Naive thymus-derived CD8-positive, alpha-beta T cell (primary cell): ENCODE results near the gene GMPPB. TPM values are rescaled to one million over a fixed set of nuclear protein-coding genes. Genes with fewer than 3 reads are reported as not detected.
A peak's percentile ranks its signal among the peaks of the same experiment; 100 is the strongest.

Source experiments
- ATAC-seq, 2 donors: fragments of 150-1000 bp; cut with Tn5 transposase in 1 of 2; sonication (Bioruptor Pico), chemical (Tn5 transposase) in 1 of 2; 1 replicate in 1 of 2; 2 replicates in 1 of 2; pipeline ENCODE4 v1.10.0; 2021; ENCODE audit warnings: mild to moderate bottlenecking in 2 of 2, moderate library complexity in 2 of 2
- POLR2A ChIA-PET: fragments of 350-600 bp; sonication (Branson Sonifier 250); formaldehyde crosslinking; loops from one replicate; lab custom pipeline; 2021; ENCODE audit warnings: antibody characterized with exemption; lab: Charles Lee
- DNase-seq, 10 donors: peaks; one replicate each; pipeline versions ENCODE4 v3.0.0 to v3.0.0-alpha.2; 2020 to 2022
- H3K27ac Mint-ChIP-seq, 10 donors: one replicate each; pipeline ENCODE4 v1.8.0; 2020 to 2022; ENCODE audit warnings: mild to moderate bottlenecking in 10 of 10, mixed read lengths in 10 of 10, moderate library complexity in 4 of 10, inconsistent platforms in 1 of 10
- H3K27me3 Mint-ChIP-seq, 5 donors: one replicate each; pipeline ENCODE4 v1.8.0; 2021 to 2022; ENCODE audit warnings: mixed read lengths in 5 of 5
- H3K36me3 Mint-ChIP-seq, 3 donors: one replicate each; pipeline ENCODE4 v1.8.0; 2020 to 2022; ENCODE audit warnings: mixed read lengths in 3 of 3, mild to moderate bottlenecking in 2 of 3, inconsistent platforms in 1 of 3
- H3K4me1 Mint-ChIP-seq, 4 donors: one replicate each; pipeline ENCODE4 v1.8.0; 2021 to 2022; ENCODE audit warnings: mixed read lengths in 4 of 4
- H3K4me3 Mint-ChIP-seq, 10 donors: one replicate each; pipeline ENCODE4 v1.8.0; 2020 to 2022; ENCODE audit warnings: mild to moderate bottlenecking in 10 of 10, mixed read lengths in 10 of 10, moderate library complexity in 6 of 10, inconsistent platforms in 1 of 10
- H3K9me3 Mint-ChIP-seq, 9 donors: one replicate each; pipeline ENCODE4 v1.8.0; 2020 to 2022; ENCODE audit warnings: mixed read lengths in 9 of 9, mild to moderate bottlenecking in 3 of 9, inconsistent platforms in 1 of 9, moderate library complexity in 1 of 9
- polyA plus RNA-seq, 3 donors: library from polyadenylated mRNA; unstranded; fragments of 300-500 nt; fragmentation: Illumina TruSeq; gene quantifications; one replicate each; pipeline ENCODE4 v1.2.3, GENCODE V29; 2021
- total RNA-seq, 8 experiments: library from RNA in 2 of 8; stranded (reverse) in 2 of 8; gene quantifications; one replicate each; pipeline ENCODE4 v1.2.3 and lab custom pipeline; 2021 to 2026

GMPPB gene
- total RNA-seq (10 to 100 TPM; 21.6 to 22.2 TPM), polyA plus RNA-seq (10 to 100 TPM in 2 of 3 donors, 1 to 10 TPM in 1; 7.5 to 14.8 (median 12.3) TPM), total RNA-seq (lab: John Stamatoyannopoulos, UW) (30.9 to 60.9 (median 43.3) reads per million in 6 experiments)

- peak; percentile 76 for ATAC-seq
- no peaks in the 10 kb centered on the region for H3K9me3 Mint-ChIP-seq
- H3K36me3 Mint-ChIP-seq, result peaks cover 0 to 8% (median 0%) of the 10 kb centered on the region in 3 donors
These were observed at the start of gene GMPPB for GRCh38 chr3:49723628-49724551. GMPPB (minus strand) TSS chr3:49723951; CDS start chr3:49723726, 225 bp downstream.

DNA sequence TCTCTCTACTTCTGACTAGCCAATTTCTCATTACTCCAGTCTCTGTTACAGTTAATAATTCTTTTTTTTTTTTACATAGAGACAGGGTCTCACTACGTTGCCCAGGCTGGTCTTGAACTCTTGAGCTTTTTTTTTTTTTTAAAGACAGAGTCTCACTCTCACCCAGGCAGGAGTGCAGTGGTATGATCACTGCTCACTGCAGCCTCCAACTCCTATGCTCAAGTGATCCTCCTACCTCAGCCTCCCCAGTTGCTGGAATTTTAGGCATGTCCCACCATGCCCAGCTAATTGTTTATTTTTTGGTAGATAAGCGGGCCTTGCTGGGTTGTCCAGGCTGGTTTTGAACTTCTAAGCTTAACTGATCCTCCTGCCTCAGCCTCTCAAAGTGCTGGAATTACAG is 49.0 kb upstream of the GMPPB start:
- DNase-seq (no peak), ATAC-seq (no peak)
- no peak overlapping the region for H3K27ac Mint-ChIP-seq
- H3K27me3 Mint-ChIP-seq, result no peaks in the 10 kb centered on the region
- POLR2A ChIA-PET, result interaction anchor here (0.6 kb wide), 1 partner anchor 8 kb away, joined by 5 read pairs; no protein-coding TSS in a partner anchor
- peaks cover 4 to 50% (median 35%) of the 10 kb centered on the region in 4 donors for H3K4me1 Mint-ChIP-seq
- H3K9me3 Mint-ChIP-seq, result no peaks in the 10 kb centered on the region
- H3K36me3 Mint-ChIP-seq, result peaks cover 0 to 56% (median 9%) of the 10 kb centered on the region in 3 donors
- no peak overlapping the region for H3K4me3 Mint-ChIP-seq

More at GRCh38 chr3:49723628-49724551, at the start of gene GMPPB:
- POLR2A ChIA-PET, result interaction anchor here (0.6 to 2.6 kb wide), 9 partner anchors 9 to 295 kb away, joined by 3 to 7 read pairs (median 4); partner anchors contain the start of genes INKA1, NICN1 and RBM6
- H3K27ac Mint-ChIP-seq, result peak within 1 kb of the TSS; percentile 80 to 98 (median 96)
- DNase-seq, result peak; percentile 85 to 93 (median 88)
- H3K27me3 Mint-ChIP-seq, result no peaks in the 10 kb centered on the region
- H3K4me3 Mint-ChIP-seq, result peak within 1 kb of the TSS; percentile 87 to 97 (median 93)
- peaks cover 16 to 41% (median 37%) of the 10 kb centered on the region in 4 donors for H3K4me1 Mint-ChIP-seq

- H3K36me3 Mint-ChIP-seq, result peaks cover 0 to 45% (median 4%) of the 10 kb centered on the region in 3 donors
- H3K4me3 Mint-ChIP-seq, result no peak overlapping the region
- ATAC-seq (no peak), DNase-seq (no peak)
- peaks cover 4 to 45% (median 31%) of the 10 kb centered on the region in 4 donors for H3K4me1 Mint-ChIP-seq
- H3K27ac Mint-ChIP-seq, result no peak overlapping the region
- no peaks in the 10 kb centered on the region for H3K27me3 Mint-ChIP-seq
- POLR2A ChIA-PET, result interaction anchor here (0.7 to 1.8 kb wide), 3 partner anchors 15 to 679 kb away, joined by 5 to 7 read pairs (median 7); partner anchors contain the start of gene IP6K1
- no peaks in the 10 kb centered on the region for H3K9me3 Mint-ChIP-seq
These were observed 47.7 kb upstream of the GMPPB start for GRCh38 chr3:49771340-49771938.

DNA sequence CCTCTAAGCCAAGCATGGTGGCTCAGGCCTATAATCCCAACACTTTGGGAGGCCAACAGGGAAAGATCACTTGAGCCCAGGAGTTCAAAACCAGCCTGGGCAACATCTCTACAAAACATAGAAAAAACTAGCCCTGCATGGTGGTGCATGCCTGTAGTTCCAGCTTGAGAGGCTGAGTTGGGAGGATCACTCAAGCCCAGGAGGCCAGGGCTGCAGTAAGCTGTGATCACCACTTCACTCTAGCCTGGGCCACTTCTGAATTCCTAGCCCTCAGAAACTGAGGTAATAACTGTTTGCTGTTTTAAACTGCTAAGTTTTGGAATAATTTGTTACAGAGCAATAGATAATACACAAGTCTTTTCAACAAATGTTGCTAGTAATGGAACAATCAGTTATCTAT is 46.2 kb upstream of the GMPPB start:
- H3K9me3 Mint-ChIP-seq, result no peaks in the 10 kb centered on the region
- no peaks in the 10 kb centered on the region for H3K27me3 Mint-ChIP-seq
- H3K27ac Mint-ChIP-seq, result peak overlapping the region in 3 of 10 donors; percentile 11 to 69 (median 17)
- DNase-seq, result no peak
- peaks cover 0 to 46% (median 4%) of the 10 kb centered on the region in 3 donors for H3K36me3 Mint-ChIP-seq
- H3K4me3 Mint-ChIP-seq, result no peak overlapping the region
- ATAC-seq, result no peak
- POLR2A ChIA-PET, result interaction anchor here (1.8 kb wide), 1 partner anchor 17 kb away, joined by 5 read pairs; the partner anchor contains the start of gene IP6K1
- H3K4me1 Mint-ChIP-seq, result peaks cover 3 to 41% (median 25%) of the 10 kb centered on the region in 4 donors

DNA sequence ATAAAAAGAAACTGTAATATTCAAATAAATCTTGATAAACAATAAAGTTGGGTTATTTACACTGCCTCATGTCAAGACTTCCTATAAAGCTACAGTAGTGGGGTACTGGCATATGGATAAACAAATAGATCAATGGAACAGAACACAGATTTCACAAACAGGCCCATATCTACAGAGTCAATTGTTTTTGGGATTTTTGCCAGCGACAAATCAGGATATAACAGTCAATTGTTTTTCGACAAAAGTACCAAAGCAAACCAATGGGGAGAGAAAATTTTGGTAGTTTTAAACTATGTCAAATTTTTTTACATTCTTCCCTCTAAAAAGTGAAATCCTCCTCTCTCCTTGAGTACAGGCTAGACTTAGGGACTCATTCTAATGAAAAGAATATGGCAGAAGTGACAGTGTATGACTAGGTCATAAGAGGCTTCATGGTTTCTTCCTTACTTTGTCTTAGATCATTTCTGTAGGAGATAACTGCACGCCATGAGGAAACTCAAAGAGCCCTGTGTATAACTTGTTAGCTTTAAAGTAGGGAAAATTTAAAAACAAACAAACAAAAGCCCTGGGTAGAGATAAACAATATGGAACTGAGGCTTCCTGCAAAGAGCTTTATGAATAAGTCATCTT is 45.6 kb upstream of the GMPPB start:
- ATAC-seq, result no peak
- DNase-seq, result no peak
- POLR2A ChIA-PET, result interaction anchor here (1.8 kb wide), 1 partner anchor 17 kb away, joined by 5 read pairs; the partner anchor contains the start of gene IP6K1
- Mint-ChIP-seq H3K9me3 (no peaks in the 10 kb centered on the region), H3K4me3 (no peak overlapping the region), H3K27me3 (no peaks in the 10 kb centered on the region), H3K4me1 (peaks cover 6 to 40% (median 29%) of the 10 kb centered on the region in 4 donors), H3K36me3 (peaks cover 0 to 48% (median 4%) of the 10 kb centered on the region in 3 donors), H3K27ac (peak overlapping the region in 4 of 10 donors; percentile 2 to 11 (median 4))

- H3K36me3 Mint-ChIP-seq, result peaks cover 0 to 55% (median 0%) of the 10 kb centered on the region in 3 donors
- peaks cover 8 to 36% (median 23%) of the 10 kb centered on the region in 4 donors for H3K4me1 Mint-ChIP-seq
- H3K4me3 Mint-ChIP-seq, result no peak overlapping the region
- ATAC-seq (no peak), DNase-seq (no peak)
- no peaks in the 10 kb centered on the region for H3K27me3 Mint-ChIP-seq
- POLR2A ChIA-PET, result no interaction called here
- no peak overlapping the region for H3K27ac Mint-ChIP-seq
- no peaks in the 10 kb centered on the region for H3K9me3 Mint-ChIP-seq
These were observed 40.2 kb upstream of the GMPPB start for GRCh38 chr3:49763981-49764380.

DNA sequence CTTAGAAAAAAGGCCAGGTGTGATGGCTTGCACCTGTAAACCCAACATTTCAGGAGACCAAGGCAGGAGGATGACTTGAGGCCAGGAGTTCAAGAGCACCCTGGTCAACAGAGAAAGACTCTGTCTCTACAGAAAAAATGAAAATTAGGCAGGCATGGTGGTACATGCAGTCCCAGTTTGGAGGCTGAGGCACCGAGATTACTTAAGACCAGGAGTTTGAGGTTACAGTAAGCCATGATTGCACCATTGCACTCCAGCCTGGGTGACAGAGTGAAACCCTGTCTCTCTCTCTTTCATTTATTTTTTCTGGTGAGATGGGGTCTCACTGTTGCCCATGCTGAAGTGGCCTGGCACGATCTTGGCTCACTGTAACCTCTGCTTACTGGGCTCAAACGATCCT is 37.9 kb upstream of the GMPPB start:
- DNase-seq (no peak), ATAC-seq (no peak)
- POLR2A ChIA-PET, result no interaction called here
- Mint-ChIP-seq H3K36me3 (peaks cover 0 to 52% (median 0%) of the 10 kb centered on the region in 3 donors), H3K9me3 (no peaks in the 10 kb centered on the region), H3K4me3 (no peak overlapping the region), H3K27me3 (no peaks in the 10 kb centered on the region), H3K4me1 (peaks cover 17 to 40% (median 32%) of the 10 kb centered on the region in 4 donors), H3K27ac (no peak overlapping the region)

DNA sequence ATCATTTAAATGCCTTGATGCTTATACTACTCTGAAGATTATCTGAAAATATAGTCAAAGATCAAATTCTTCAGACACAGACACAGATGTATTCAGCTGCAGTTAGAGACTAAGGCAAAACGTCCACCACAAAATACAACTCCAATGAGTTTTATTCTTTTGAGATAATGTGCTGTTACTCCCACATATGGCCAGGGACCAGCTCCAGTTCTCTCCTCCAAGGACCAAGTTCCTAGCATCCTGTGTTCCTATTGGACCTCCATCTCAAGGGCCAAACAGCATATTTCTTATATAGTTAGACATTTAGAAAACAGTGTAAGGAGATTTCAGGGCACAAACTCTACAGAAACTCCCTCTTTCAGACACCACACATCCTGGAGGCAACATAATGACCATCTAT is 35.5 kb upstream of the GMPPB start:
- POLR2A ChIA-PET, result no interaction called here
- H3K4me3 Mint-ChIP-seq, result no peak overlapping the region
- H3K27ac Mint-ChIP-seq, result peak overlapping the region in 4 of 10 donors; percentile 1 to 79 (median 25)
- H3K27me3 Mint-ChIP-seq, result no peaks in the 10 kb centered on the region
- peaks cover 24 to 49% (median 42%) of the 10 kb centered on the region in 4 donors for H3K4me1 Mint-ChIP-seq
- ATAC-seq (no peak), DNase-seq (no peak)
- peaks cover 0 to 40% (median 0%) of the 10 kb centered on the region in 3 donors for H3K36me3 Mint-ChIP-seq
- H3K9me3 Mint-ChIP-seq, result no peaks in the 10 kb centered on the region

DNA sequence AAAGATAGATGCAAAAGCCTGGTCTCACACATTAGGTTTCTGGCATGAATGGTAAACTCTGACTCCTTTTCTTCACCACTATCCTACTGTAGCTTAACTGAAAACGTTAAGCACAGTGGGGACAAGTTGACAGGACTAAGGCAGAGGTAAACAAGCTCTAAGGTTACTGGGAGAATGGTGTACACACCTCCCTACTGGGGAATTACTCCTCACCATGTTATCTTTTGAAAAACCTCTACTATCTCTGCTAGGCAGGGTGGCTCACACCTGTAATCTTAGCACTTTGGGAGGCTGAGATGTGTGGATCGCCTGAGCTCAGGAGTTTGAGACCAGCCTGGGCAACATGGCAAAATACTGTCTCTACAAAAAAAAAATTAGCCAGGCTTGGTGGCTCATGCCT is 33.4 kb upstream of the GMPPB start:
- H3K4me3 Mint-ChIP-seq, result no peak overlapping the region
- peaks cover 0 to 43% (median 0%) of the 10 kb centered on the region in 3 donors for H3K36me3 Mint-ChIP-seq
- H3K9me3 Mint-ChIP-seq, result no peaks in the 10 kb centered on the region
- DNase-seq (no peak), ATAC-seq (no peak)
- H3K27ac Mint-ChIP-seq, result no peak overlapping the region
- POLR2A ChIA-PET, result no interaction called here
- H3K4me1 Mint-ChIP-seq, result peaks cover 32 to 58% (median 53%) of the 10 kb centered on the region in 4 donors
- no peaks in the 10 kb centered on the region for H3K27me3 Mint-ChIP-seq

DNA sequence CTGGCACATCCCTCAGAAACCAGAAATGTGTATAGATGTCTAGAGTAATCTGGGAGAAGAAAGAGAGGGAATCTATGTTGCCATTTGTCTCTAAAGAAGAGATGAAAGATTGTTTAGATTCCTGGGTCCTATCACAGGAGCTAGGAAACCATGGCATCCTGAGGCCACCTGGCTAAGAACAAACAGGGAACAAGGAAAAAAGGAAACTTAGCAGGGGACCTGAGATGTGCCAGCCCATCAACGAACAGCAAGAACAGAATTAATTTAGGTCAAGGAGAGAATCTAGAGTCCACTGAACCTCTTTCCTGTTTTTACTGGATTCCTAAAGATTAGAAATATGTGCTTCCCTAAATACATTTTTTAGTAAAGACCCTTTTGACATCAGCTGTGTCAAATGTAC is 32.3 kb upstream of the GMPPB start:
- POLR2A ChIA-PET, result interaction anchor here (0.6 kb wide), 1 partner anchor 1617 kb away, joined by 3 read pairs; no protein-coding TSS in a partner anchor
- no peak for DNase-seq
- ATAC-seq, result no peak
- Mint-ChIP-seq H3K9me3 (no peaks in the 10 kb centered on the region), H3K4me1 (peaks cover 32 to 55% (median 51%) of the 10 kb centered on the region in 4 donors), H3K4me3 (no peak overlapping the region), H3K27me3 (no peaks in the 10 kb centered on the region), H3K27ac (peak overlapping the region in 1 of 10 donors; percentile 6), H3K36me3 (peaks cover 0 to 45% (median 4%) of the 10 kb centered on the region in 3 donors)

DNA sequence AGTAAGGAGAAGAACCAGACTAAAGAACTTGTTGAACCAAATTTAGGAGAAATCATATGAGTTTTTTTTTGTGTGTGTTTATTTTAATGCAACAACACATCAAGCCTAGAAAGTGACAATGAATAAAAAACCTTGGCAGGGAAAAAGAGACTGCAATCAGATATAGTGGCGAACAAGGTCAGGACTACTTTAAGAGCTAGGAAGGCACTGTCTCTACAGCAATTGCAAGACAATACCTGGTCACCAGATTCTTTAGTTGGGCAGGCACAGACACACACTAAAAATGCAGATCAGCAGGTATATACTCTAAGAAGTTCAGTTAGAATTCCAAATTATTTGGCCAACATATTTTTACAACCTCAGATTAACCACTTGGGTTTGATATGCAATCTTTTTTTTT is 30.8 kb upstream of the GMPPB start:
- peaks cover 31 to 49% (median 47%) of the 10 kb centered on the region in 4 donors for H3K4me1 Mint-ChIP-seq
- ATAC-seq, result no peak
- no peaks in the 10 kb centered on the region for H3K9me3 Mint-ChIP-seq
- DNase-seq, result no peak
- POLR2A ChIA-PET, result no interaction called here
- no peaks in the 10 kb centered on the region for H3K27me3 Mint-ChIP-seq
- H3K27ac Mint-ChIP-seq, result peak overlapping the region in 1 of 10 donors; percentile 27
- H3K4me3 Mint-ChIP-seq, result no peak overlapping the region
- H3K36me3 Mint-ChIP-seq, result peaks cover 0 to 40% (median 4%) of the 10 kb centered on the region in 3 donors

GRCh38 chr3:49751501-49751900 is 27.8 kb upstream of the GMPPB start:
- Mint-ChIP-seq H3K4me1 (peaks cover 20 to 38% (median 33%) of the 10 kb centered on the region in 4 donors), H3K27ac (no peak overlapping the region), H3K36me3 (peaks cover 0 to 50% (median 4%) of the 10 kb centered on the region in 3 donors), H3K9me3 (no peaks in the 10 kb centered on the region), H3K4me3 (no peak overlapping the region), H3K27me3 (no peaks in the 10 kb centered on the region)
- POLR2A ChIA-PET, result no interaction called here
- DNase-seq, result no peak
- ATAC-seq, result no peak
